K562 (cell line): ENCODE measurements around the gene CAPN14. TPM values are rescaled to one million over a fixed set of nuclear protein-coding genes. Genes with fewer than 3 reads are reported as not detected.

Experiments
- ATAC-seq: fragments of 200-7000 bp; cut with Tn5 transposase; 3 replicates; pipeline ENCODE4 v1.9.1; 2020; ENCODE audit warnings: moderate library complexity
- BruUV-seq: library from RNA; stranded (reverse); fragments of 400-500 nt; replicated peaks from 2 replicates; lab custom pipeline; 2021; lab: Mats Ljungman, UMichigan
- CTCF ChIA-PET: fragments of 300-600 bp; formaldehyde crosslinking; extraction: SDS; loops from one replicate; lab custom pipeline; 2021; ENCODE audit warnings: low intra/inter-chr PET ratio; lab: Yijun Ruan, JAX
- POLR2A ChIA-PET: fragments of 300-600, 350-650 bp; sonication (Branson Sonifier 250); formaldehyde crosslinking; extraction: SDS; loops from one replicate; lab custom pipeline; 2021; ENCODE audit warnings: antibody characterized with exemption, inconsistent platforms; lab: Yijun Ruan, JAX
- DNase-seq, 4 experiments: peaks; one replicate each; pipeline versions ENCODE4 v3.0.0 to v3.0.0-alpha.2; 2011 to 2018; ENCODE audit warnings: low spot score in 3 of 4, mixed read lengths in 3 of 4; ENCODE audit errors: extremely low read depth in 1 of 4
- FAIRE-seq: peaks from 2 replicates; lab custom pipeline; 2011; peaks lifted over from hg19 to GRCh38; lab: Jason Lieb, UNC
- H2AFZ ChIP-seq: 2 replicates; pipeline ENCODE4 v1.6.0; 2011; ENCODE audit warnings: low read depth, low read length, control low read depth, inconsistent platforms
- H3K27ac ChIP-seq: fragments of 200-600 bp; 3 replicates; pipeline ENCODE4 v1.8.0; 2011; ENCODE audit warnings: low read depth, mild to moderate bottlenecking, control low read depth, inconsistent platforms, low read length, moderate library complexity, mixed read lengths; ENCODE audit errors: extremely low read depth
- H3K27me3 ChIP-seq, 2 experiments: fragments of 300-600 bp in 1 of 2; 2 replicates in 1 of 2; 3 replicates in 1 of 2; pipeline versions ENCODE4 v1.6.0 to v1.8.0; 2011; ENCODE audit warnings: inconsistent platforms in 2 of 2, low read length in 2 of 2, mild to moderate bottlenecking in 1 of 2, mixed read lengths in 1 of 2, moderate library complexity in 1 of 2; ENCODE audit not compliant: control insufficient read depth in 2 of 2, insufficient read depth in 2 of 2
- H3K36me3 ChIP-seq: fragments of 300-600 bp; 3 replicates; pipeline ENCODE4 v1.8.0; 2011; ENCODE audit warnings: mild to moderate bottlenecking, low read length, inconsistent platforms; ENCODE audit not compliant: control insufficient read depth, insufficient read depth
- H3K4me1 ChIP-seq, 2 experiments: fragments of 200-600 bp in 1 of 2; replicated peaks in 1 of 2; 2 replicates in 1 of 2; 3 replicates in 1 of 2; pipeline versions ENCODE4 v1.5.1 to v1.8.0; 2011; ENCODE audit warnings: inconsistent platforms in 2 of 2, low read length in 2 of 2, mild to moderate bottlenecking in 1 of 2, mixed read lengths in 1 of 2, moderate library complexity in 1 of 2; ENCODE audit not compliant: control insufficient read depth in 2 of 2, insufficient read depth in 2 of 2
- H3K4me2 ChIP-seq: 2 replicates; pipeline ENCODE4 v1.6.1; 2011; ENCODE audit warnings: low read length, control low read depth, inconsistent platforms, mixed read lengths; ENCODE audit not compliant: insufficient read depth
- H3K4me3 ChIP-seq: fragments of 200-600 bp; sonication (generic), shearing (Covaris generic); 2 replicates; pipeline ENCODE4 v1.5.1; 2016; ENCODE audit warnings: control low read depth, inconsistent platforms
- H3K79me2 ChIP-seq: fragments of 200-600 bp; 3 replicates; pipeline ENCODE4 v1.8.0; 2011; ENCODE audit warnings: low read length, inconsistent platforms; ENCODE audit not compliant: control insufficient read depth, insufficient read depth
- H3K9ac ChIP-seq, 2 experiments: 2 replicates each; pipeline versions ENCODE4 v1.6.0 to v1.6.1; 2011; ENCODE audit warnings: low read depth in 2 of 2, low read length in 2 of 2, control low read depth in 1 of 2, inconsistent platforms in 1 of 2, mild to moderate bottlenecking in 1 of 2, mixed read lengths in 1 of 2; ENCODE audit not compliant: insufficient read depth in 1 of 2
- H3K9me1 ChIP-seq: one replicate; pipeline ENCODE4 v1.6.0; 2011; ENCODE audit warnings: inconsistent platforms, mild to moderate bottlenecking, low read length, moderate library complexity; ENCODE audit not compliant: control insufficient read depth, insufficient read depth
- H3K9me3 ChIP-seq: replicated peaks from 2 replicates; pipeline ENCODE4 v1.5.1; 2011; ENCODE audit warnings: low read depth, low read length, inconsistent platforms; ENCODE audit not compliant: control insufficient read depth, insufficient read depth
- H4K20me1 ChIP-seq: replicated peaks from 2 replicates; pipeline ENCODE4 v1.6.1; 2011; ENCODE audit warnings: low read length, inconsistent platforms, mixed read lengths; ENCODE audit not compliant: control insufficient read depth, insufficient read depth
- DDX20 ChIP-seq: fragments of 450-650 bp; IDR thresholded peaks from 2 replicates; pipeline ENCODE4 v1.6.1; 2016; ENCODE audit warnings: missing genetic modification characterization, low read depth, mild to moderate bottlenecking, missing compliant biosample characterization, moderate library complexity
- ESRRA ChIP-seq: fragments of 450-650 bp; IDR thresholded peaks from 2 replicates; pipeline ENCODE4 v1.6.1; 2014; ENCODE audit warnings: low read depth, mild to moderate bottlenecking, moderate library complexity, borderline replicate concordance
- GMEB1 ChIP-seq: fragments of 250-450 bp; sonication (Bioruptor Pico); IDR thresholded peaks from 2 replicates; pipeline ENCODE4 v1.4.0; 2020; ENCODE audit warnings: mild to moderate bottlenecking
- KLF1 ChIP-seq: fragments of 450-650 bp; IDR thresholded peaks from 2 replicates; pipeline ENCODE4 v1.6.1; 2016; ENCODE audit warnings: missing genetic modification characterization, missing compliant biosample characterization
- MECOM ChIP-seq: fragments of 250-450 bp; sonication (Bioruptor Pico); IDR thresholded peaks from 2 replicates; pipeline ENCODE4 v1.8.0; 2022; ENCODE audit warnings: inconsistent platforms
- NCOA1 ChIP-seq: fragments of 450-650 bp; IDR thresholded peaks from 2 replicates; pipeline ENCODE4 v1.6.1; 2016; ENCODE audit warnings: low read depth
- NR2C1 ChIP-seq, 2 experiments: fragments of 450-650 bp; IDR thresholded peaks; 2 replicates each; pipeline ENCODE4 v1.6.1; 2017; ENCODE audit warnings: mild to moderate bottlenecking in 2 of 2, antibody characterized with exemption in 1 of 2, inconsistent platforms in 1 of 2, missing compliant biosample characterization in 1 of 2, missing genetic modification characterization in 1 of 2
- PHB ChIP-seq: fragments of 250-450 bp; sonication (Bioruptor Pico); IDR thresholded peaks from 2 replicates; pipeline ENCODE4 v1.5.0; 2021
- SMAD1 ChIP-seq: fragments of 150-350 bp; IDR thresholded peaks from 2 replicates; pipeline ENCODE4 v1.6.1; 2014; ENCODE audit warnings: low read length, low read depth; ENCODE audit not compliant: partially characterized antibody
- SPI1 ChIP-seq: IDR thresholded peaks from 2 replicates; pipeline ENCODE4 v1.6.1; 2011; ENCODE audit warnings: low read depth, low read length, control low read depth, borderline replicate concordance
- ZNF197 ChIP-seq: fragments of 200-800 bp; sonication (Bioruptor generic); IDR thresholded peaks from 2 replicates; pipeline ENCODE4 v1.6.1; 2016; ENCODE audit warnings: low read depth, missing genetic modification characterization, missing compliant biosample characterization
- ZNF444 ChIP-seq: fragments of 250-450 bp; sonication (Bioruptor Pico); IDR thresholded peaks from 2 replicates; pipeline ENCODE4 v1.4.0; 2020; ENCODE audit warnings: mild to moderate bottlenecking, moderate library complexity
- ZNF75A ChIP-seq: fragments of 450-650 bp; formaldehyde crosslinking; IDR thresholded peaks from 2 replicates; pipeline ENCODE4 v1.4.0; 2020; ENCODE audit warnings: mild to moderate bottlenecking
- WGBS: fragments of 100-300 bp; shearing (Covaris generic); methylation state at CpG from one replicate; pipeline ENCODE4 v1.1.6; 2016; ENCODE audit warnings: low coverage, mixed read lengths; ENCODE audit not compliant: insufficient coverage; ENCODE audit errors: missing lambda C conversion rate; 5-methylcytosine and 5-hydroxymethylcytosine counted together
- in situ Hi-C: fragments of 300-500 bp; cut with MboI; formaldehyde crosslinking; loops from 4 replicates; pipeline ENCODE4 v1.15.0; 2018; ENCODE audit warnings: inconsistent platforms, mixed read lengths
- intact Hi-C: fragments of 100-400 bp; cut with micrococcal nuclease; formaldehyde crosslinking; loops from 2 replicates; pipeline ENCODE4 v1.14.2; 2022
- polyA plus RNA-seq, 8 experiments: library from polyadenylated mRNA; depleted of rRNA in 4 of 8; stranded (reverse) in 5 of 8; unstranded in 3 of 8; fragments of >200 nt; fragmentation: Nextera tagmentation in 2 of 8; fragmentation: Illumina TruSeq in 1 of 8; extraction: Ambion mirVana in 2 of 8; extraction: Trizol in 1 of 8; gene quantifications; 2 replicates each; pipeline versions ENCODE4 v1.2.1 to v1.2.3, GENCODE V29; 2011 to 2014; ENCODE audit warnings: inconsistent platforms in 1 of 8, missing spikeins in 1 of 8
- total RNA-seq, 7 experiments: library from RNA; depleted of rRNA in 6 of 7; stranded (reverse); fragments of >200 nt in 6 of 7; fragmentation: Illumina TruSeq in 2 of 7; extraction: Trizol in 2 of 7; gene quantifications; 2 replicates each; pipeline versions ENCODE4 v1.2.1 to v1.2.3, GENCODE V29; 2011 to 2021; ENCODE audit warnings: low replicate concordance in 1 of 7

CAPN14 gene
- total and polyA plus RNA-seq, 9 of the 15 experiments (the other 6 are each of a cell fraction or from before 2014, with no cell fraction given), result not detected

- no peak for TF ChIP-seq ZNF197 (CRISPR knock-in tag)
- no peak for TF ChIP-seq SMAD1
These were observed 29.0 kb upstream of the CAPN14 start (continued) for GRCh38 chr2:31246184-31246852.

- H3K4me1 ChIP-seq, result no peaks in the 10 kb centered on the region
- no peak overlapping the region for H3K4me2 ChIP-seq
- H3K4me3 ChIP-seq, result no peak overlapping the region
- no peaks in the 10 kb centered on the region for H3K9me3 ChIP-seq
- POLR2A ChIA-PET, result no interaction called here
- TF ChIP-seq NR2C1 (IDR thresholded peaks at IDR 0.05) (no peak), NR2C1 (tag; IDR thresholded peaks at IDR 0.05) (no peak), SPI1 (no peak), MECOM (CRISPR knock-in tag) (no peak), NCOA1 (no peak), PHB (no peak), GMEB1 (CRISPR knock-in tag) (no peak), ESRRA (no peak), ZNF444 (no peak), ZNF75A (CRISPR knock-in tag) (no peak), KLF1 (tag) (no peak), DDX20 (tag) (no peak)
- TF ChIP-seq, all 486 proteins: peak for 0
- Histone ChIP-seq H3K36me3 (no peaks in the 10 kb centered on the region), H2AFZ (no peak overlapping the region), H3K9me1 (peaks cover 3% of the 10 kb centered on the region), H4K20me1 (0 out of 2 replicates have a peak, but pooled peaks cover 3% of the 10 kb centered on the region), H3K79me2 (no peaks in the 10 kb centered on the region), H3K27ac (no peak overlapping the region), H3K27me3 (peaks cover 0 to 29% of the 10 kb centered on the region in 2 experiments; a peak in 3 of 5 replicates), H3K9ac (no peak overlapping the region)
- CTCF ChIA-PET, result no interaction called here
- ATAC-seq, result no peak
- WGBS, result 12% methylated on average over 10 of the region's 10 CpGs
- DNase-seq, result no peak
- FAIRE-seq, result no peak
- intact Hi-C loops (no loop called here), in situ Hi-C loops (no loop called here)
- no TSS peak for BruUV-seq
These were observed 26.8 kb upstream of the CAPN14 start for GRCh38 chr2:31244101-31244500.
